HG03139 (cell line): ENCODE data around the gene DLST.

Experiments
- ATAC-seq: cut with Tn5 transposase; IDR thresholded peaks from one replicate; pipeline ENCODE4 v1.9.1; 2021; ENCODE audit not compliant: unreplicated experiment

DLST gene

DNA sequence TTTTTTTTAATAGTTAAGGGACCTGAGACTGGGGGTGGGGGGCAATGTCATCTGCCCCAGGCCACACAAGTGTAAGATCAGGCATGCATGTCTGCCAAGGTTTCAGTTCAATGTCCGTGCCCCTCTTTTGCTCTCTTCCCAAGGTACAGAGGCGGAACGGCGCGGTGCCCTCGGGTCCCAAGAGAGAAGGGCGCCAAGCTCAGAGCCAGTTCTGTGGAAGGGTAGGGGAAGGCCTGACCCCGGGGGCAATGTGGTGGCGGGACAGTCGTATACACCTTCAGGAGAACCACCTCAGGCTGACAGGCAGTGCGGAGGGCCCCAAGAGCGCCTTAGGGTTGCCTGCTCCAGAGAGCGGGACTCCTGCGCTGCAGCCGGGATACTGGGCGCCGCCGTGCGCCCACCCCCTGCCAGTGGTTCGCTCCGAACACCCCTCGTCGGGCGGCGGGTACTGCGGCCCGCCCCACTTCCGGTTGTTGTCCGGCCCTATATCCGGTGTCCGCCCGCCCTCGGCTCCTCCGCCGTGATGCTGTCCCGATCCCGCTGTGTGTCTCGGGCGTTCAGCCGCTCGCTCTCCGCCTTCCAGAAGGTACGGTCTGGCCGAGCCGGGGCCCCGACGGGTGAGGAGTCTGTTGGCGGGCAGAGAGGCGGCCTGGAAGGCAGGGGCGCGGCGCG is at the start of gene DLST:
TSS of gene DLST (plus strand) at position 486 of the 672 bp plus-strand sequence. CDS start at position 524, 38 bp downstream.
- ATAC-seq: peak; percentile 93

DNA sequence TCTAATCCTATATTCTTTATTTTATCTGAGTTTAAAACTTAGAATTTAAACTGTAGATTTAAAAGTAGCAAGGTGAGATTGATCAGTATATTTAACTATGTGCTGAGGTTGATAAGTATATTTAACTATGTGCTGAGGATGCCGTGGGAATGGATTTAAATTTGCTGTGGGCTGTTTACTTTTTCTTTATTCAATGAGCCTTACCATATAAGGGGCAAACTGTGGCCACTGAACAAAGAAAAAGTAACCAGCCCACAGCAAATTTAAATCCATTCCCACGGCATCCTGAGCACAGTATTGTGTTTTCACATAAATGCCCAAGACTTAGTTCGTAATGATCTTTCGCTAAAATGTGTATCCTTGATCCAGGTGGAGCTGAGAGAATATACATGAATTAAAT is 48.9 kb upstream of the DLST start:
- no peak for ATAC-seq

DNA sequence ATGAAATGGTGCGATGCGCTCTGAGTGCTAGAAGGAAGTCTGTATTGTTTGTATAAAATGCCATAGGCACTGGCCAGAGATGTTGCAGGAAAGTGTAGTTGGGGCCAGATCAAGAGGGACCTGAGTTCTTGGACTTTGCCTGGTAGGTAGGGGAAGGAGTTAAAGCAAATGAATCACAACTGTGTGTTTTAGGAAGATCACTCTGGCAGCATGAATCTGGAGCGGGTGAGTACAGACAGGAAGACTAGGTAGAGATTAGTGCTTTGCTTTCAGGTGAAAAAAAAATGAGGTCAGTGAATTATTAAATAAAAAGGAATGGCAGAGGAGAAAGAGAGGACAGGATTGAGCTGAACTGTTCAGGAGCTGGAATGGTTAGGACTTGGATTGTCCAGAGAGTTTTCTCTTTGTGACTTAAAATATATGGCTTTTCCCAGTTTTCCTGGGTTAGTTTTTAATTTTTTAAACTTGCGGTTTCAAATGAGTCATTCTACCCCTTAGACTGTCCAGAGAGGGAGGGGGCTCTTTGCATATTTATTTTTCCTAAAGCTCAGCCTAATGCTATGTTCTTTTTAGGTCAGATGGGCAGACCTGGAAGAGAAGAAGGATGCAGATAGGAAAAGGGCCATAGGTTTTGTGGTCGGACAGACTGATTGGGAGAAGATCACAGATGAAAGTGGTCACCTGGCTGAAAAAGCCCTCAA is 46.9 kb upstream of the DLST start:
- no peak for ATAC-seq

DNA sequence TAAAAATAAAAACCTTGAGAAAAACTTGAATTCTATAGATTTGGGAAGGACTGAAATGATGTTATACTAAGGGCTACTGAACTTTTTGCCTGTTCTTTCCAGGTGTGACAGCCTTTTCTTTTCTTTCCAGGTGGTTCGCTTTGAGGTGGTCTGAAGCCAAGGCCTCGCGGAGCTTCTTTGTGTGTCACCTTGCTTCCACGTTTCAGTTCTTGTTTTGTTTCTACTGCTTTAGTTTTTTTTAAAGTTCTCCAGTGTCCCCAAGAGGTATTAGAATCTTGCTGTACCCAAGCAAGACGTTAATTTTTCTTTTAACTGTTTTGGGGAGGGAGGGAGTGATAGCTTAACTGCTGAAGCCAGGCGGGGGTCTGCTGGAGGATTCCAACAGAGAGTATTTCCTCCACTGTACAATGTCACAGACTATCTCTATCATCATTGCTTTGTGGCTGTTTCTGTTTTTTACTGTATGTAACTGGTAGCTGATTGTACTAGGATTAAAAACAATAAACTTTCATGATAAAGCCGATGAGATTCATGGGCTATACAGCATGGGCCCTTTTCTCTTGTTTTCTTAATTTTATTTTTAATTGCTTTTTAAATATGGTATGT is 46.0 kb upstream of the DLST start:
- no peak for ATAC-seq

DNA sequence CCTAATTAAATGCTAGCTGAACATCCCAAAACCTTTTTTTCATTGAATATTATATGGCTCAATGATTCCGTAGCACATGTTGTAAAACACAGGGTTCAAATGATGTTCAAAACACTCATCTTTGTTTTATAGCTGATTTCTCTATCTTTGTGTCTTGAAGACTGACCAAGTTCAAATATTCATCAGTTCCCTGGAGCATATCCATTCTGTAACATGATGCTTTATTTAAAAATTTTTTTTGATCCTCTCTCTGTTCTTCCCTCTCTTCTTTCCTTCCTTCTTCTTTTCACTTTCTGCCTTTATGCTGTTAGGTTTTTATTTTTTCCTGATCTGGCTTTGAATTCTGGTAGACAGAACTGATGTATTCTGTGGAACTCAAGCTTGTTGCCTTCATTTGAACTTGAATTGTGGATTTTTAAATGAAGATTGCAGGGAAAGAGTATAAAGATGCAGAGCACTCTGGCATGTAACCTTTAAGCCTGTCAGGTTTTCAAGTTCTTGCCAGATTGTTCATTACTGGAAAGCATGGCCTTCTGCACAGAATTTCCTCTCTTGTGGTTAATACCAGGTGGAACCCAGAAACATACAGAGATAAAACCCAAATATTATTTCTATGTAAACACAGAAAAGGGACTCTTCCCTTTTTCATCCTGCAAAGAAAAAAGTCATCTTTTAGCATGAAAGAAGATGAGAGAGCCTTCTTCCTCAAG is 45.3 kb upstream of the DLST start:
- no peak for ATAC-seq

DNA sequence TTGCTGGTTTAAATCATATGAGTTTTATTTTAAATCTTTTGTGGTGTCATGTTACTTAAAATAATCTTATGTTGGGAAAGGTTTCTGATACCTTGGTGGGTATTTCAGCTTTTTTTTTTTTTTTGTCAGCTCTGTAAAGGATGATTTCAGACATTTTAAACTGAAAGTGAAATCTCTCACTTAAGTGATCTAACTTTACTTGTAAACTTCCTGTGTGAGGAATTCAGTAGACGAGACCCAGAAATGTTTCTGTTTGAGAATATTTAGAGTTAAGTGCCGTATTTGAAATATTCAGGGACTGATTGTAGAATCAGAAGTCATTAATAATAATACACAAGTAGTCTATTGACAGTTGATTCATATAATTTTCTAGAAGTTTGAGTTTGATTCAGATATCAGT is 43.5 kb upstream of the DLST start:
- no peak for ATAC-seq

DNA sequence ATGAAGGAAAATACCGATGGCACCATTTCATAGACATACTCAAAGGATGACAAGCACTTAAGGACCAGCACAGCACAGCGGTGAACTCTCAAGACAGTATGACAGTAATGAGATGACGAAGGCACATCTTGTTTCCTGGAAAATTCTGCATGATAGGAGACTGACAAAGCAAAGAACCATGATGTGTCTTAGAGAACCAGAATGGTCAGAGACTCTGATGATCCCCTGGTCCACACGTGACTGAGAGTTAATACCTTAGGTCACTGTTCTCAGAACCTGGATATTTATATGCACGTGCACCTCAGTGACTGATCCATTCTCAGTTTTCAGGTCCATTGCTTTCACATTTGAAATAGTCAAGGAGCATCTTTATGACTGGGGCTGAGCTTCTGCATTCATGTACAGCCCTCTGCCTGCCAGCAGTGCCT is 41.1 kb upstream of the DLST start:
- no peak for ATAC-seq

DNA sequence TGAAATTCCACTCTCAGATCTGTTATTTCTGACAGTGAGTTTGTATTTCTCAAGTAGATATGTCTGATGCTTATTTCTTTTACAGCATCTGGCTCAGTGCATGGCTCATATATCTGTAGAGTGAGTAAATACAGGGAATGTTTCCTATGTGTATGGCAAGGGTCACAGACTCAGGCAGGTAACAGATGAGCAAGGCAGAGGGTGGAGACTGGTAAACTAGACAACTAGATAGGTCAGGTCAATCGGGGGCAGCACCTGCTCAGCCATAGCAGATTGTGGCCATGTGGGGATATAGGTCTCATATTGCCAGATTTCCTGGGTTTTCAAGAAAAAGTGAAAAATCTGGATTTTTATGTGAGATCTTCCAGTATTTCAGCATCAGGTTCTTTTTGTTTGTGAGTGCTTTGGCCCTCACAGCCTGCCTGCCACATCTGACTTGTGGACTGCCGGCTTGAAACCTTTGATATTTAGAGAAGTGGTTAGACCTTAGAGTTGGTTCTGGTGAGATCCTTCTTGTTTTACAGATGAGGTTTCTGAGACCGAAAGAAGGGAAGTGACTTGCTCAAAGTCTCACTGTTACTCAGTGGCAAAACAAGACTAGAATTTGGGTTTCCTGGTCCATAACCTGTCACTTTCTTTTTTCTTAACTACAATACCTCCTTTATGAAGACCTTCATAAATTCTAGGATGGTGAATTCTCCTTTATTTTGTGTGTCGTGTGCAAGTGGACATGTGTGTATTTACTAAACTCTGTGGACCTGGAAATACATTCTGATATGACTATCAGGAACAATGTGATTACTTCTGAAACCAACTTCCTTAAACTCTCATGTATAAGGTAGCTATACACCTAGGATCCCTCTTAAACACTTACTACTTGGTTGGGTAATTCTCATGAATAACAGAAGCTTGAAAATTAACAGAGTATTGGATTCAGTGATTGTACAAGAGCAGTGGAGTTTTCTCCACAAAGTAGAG is 40.2 kb upstream of the DLST start:
- ATAC-seq: peak; percentile 65

DNA sequence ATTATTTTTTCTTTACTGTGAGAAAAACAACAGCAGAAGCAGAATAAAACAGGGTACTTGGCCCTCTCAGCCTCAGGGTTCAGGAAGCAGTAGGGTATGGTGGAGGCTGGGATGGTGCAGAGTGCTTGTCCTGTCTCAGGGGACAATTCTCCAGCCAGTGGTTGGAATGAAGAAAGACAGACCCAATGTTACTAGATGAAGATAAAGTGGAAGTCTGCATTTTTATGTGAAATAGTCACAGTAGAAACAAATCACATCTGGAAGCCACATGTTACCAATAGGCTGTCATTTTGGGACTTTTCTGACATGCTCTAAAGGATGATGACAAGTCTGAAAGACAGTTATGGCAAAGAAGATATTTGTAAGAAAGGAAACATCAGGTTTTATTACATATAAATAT is 38.1 kb upstream of the DLST start:
- no peak for ATAC-seq

DNA sequence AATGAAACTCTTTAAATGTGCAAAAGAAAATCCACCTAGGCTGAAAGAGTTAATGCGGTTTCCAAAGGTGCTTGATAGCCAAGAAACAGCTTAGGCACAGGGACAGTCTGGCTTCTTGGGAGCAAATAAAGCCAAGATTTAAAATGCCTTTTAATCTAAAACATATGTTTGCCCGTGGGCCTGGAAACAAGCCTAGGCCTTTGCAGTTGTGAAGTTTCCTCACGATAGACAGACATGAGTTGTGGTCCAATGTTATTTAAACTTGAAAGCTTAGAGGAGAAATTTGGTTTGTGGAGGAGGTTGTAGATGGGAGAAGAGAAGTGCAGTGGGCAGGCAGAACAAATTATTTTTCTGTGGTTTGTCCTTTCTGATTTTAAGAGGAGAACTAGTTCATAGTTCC is 35.5 kb upstream of the DLST start:
- ATAC-seq: no peak

DNA sequence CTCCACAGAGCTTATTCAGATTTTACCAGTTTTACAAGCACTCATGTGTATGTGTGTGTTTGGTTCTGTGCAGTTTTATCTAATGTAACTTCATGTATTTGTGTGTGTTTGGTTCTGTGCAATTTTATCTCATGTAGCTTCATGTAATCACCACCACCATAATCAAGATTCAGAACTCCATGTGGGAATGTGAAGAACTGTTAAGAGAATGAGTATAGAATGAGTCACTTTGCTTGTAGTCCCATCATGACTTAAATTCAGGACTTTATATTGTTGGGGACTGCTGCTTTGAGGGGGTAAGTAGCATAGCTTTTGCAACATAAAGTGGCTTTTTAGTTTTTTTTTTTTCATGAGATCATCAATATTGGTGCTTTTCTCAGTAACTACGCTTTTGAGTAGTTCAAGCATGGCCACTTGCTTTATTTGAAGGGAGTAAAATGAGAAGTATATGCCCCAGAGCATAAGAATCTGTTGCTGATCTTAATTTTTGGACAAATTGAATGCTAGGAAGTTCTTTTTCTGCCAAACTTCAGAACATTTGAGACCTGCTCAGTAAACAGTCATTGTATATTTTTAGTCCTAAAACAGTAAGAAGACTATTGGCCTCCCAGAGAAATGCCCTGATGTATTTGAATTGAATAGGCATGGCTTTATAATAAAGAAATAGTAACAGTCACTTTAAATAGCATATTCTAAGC is 34.6 kb upstream of the DLST start:
- ATAC-seq: no peak

DNA sequence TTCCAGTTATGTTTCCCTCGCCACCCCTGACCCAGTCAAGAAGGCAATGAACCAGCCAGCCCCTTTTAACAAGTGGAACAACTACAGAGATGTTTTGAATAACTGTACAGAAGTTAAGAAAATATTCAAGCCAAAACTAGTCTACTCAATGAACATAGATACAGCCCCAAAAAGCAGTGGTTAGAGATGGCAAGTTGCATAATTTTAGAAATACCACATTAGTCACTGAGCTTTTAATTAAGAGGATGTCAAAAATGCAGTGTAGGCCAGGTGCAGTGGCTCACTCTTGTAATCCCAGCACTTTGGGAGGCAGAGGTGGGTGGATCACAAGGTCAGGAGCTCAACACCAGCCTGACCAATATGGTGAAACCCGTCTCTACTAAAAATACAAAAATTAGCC is 32.9 kb upstream of the DLST start:
- no peak for ATAC-seq

DNA sequence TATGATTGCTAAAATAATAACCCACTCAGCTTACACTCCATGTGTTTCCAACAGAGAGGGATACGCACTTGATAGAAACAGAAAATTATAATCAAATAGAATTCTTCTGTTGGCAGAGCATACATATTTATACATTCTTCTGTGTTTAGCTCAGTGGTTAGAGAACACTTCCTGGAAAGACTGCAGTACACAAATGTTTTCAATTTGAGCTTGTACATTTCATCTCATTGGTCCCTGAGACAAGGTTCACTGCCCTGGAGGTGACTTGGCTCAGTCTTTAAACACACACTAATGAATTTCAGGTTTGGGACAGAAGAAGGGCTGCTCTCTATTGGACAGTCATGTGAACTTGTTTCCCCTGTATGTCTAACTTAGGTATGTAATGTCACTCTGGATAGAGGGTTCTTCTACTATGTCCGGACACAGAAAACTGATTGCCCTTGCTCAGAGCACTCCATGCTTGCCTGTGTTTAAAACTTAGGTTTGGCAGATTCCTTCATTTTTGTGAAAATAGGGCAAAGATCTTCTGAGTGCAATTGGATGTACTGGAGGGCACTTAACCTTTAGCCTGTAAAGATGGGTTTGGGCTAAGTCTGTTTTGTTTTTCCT is 28.7 kb upstream of the DLST start:
- no peak for ATAC-seq

DNA sequence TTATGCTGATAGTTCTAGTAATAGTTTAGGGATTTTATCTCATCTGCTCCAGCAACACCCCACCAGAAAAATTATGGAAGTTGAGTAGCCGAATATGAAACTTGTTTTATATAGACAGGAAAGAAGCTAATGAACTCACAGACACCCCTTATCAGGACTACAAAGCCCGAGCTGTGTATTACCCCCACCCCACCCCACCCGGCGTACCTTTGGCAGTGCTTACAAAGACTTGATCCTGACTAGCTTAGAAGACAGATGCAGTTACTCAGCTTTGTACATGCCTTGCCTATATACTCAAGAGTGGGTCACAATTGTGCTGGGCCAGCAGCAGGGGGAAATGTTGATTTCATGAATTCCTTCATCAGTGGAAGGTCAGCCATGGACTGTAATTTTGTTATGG is 28.1 kb upstream of the DLST start:
- no peak for ATAC-seq

DNA sequence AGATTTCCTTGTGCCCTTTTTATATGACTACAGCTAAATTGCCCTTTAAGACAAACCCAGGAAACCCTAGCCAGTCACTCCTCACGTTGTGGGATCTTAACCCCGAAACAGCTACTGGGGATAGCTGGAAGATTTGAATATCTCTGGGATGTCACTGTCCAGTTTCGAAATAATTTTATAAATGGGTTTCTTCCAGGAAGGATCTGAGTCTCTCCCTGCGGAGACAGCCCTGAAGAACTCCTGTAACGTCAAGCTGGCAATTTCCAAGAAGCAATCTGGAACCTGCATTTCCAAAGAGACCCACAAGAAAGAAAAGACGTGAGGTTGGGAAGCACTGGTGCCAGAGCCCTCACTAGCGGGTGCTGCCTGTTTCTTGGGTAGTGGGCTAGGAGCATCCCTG is 26.7 kb upstream of the DLST start:
- no peak for ATAC-seq

DNA sequence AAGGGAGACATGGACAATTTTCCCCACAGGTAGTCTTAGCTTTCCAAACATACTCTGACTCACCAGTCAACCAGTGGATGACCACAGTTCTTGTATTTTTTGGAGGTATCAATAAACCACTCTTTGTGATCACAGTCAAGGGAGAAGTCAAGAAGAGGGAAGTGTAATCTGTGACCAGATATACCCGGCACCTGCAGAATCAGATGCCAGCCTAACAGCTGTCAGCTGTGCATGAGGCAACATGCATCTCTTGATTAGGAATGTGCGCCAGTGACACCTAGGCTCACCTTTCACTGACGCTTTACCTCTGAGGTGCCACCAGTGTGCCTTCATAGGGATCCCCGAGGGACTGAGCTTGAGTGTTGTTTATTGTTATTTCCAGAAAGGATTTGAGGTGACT is 25.8 kb upstream of the DLST start:
- ATAC-seq: no peak

DNA sequence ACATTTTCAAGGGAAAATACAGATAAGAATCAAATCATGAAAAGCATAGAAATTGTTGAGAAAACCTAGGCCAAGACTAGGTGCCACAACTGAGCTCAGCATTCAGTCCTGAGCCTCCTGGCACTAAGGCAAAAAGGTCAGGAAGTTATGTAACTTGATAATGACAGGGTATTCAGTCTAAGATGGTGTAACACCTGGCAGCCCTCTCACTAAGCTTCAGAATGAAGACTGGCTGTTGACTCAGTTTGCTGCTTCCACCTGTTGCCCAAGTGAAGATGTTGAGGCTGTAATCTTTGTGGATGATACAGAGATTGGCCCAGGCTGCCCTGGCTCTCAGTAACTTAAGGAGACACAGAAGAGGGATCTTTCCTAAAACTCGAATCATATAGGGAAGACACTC is 25.4 kb upstream of the DLST start:
- no peak for ATAC-seq

DNA sequence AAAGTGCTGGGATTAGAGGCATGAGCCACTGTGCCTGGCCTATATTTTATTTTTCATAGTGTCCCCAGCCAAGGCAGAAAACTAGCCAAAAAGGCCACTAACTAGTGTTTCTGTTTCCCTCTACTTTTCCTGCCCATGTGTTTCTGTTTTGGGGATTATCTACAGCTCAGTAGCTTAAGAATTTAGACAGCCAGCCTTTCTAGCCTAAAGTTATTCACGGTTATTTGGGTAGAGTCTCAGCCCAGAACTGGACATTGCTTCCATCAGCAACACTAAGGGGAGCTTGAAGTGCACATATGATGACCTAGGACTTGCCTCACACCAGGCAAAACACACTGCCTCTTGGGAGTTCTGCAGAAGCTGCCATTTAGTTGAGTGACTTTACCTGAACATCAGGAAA is 23.7 kb upstream of the DLST start:
- ATAC-seq: no peak

DNA sequence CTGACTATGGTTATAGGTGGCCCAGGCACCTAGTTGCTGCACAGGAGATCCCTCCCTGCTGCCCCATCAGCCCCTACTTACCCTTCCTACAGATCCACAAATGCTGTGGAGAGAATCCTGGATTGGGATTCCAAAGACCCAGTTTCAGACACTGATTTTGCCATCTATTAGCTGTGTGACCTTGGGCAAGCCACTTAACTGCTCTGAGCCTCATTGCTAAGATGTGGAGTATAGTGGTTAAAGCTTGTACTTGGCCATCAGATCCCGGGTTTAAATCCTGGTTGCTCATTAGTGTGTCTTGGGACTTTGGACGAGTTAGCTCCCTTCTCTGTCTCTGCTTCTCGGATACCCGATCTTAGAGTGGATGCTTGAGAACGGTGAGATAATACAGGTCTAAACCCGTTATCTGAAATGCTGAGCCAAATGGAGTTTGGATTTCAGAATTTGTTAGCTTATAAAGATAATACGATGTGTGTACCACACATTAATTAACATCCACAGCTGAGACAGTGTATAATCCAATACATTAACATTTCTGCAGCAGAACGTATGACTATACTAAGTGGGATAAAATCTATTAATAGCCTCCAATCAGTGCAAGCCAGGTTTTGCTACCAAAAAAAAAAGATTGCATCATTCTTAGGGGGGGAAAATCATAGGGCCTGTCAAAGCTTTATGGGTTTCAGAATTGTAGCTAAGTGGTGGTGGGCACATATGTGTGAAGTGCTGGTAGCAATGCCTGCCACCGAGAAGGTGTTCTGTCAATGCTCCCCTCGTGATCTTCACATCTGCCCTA is 21.8 kb upstream of the DLST start:
- ATAC-seq: no peak
